Brain microvascular endothelial cell (primary cell): ENCODE data around the gene CHN2.

Experiments
- DNase-seq: peaks from one replicate; pipeline ENCODE4 v3.0.0-alpha.2; 2020
- H3K27ac ChIP-seq: fragments of 250-450 bp; sonication (Bioruptor Pico); 2 replicates; pipeline ENCODE4 v1.5.1; 2020; ENCODE audit warnings: mild to moderate bottlenecking, moderate library complexity
- H3K27me3 ChIP-seq: fragments of 250-450 bp; sonication (Bioruptor Pico); replicated peaks from 2 replicates; pipeline ENCODE4 v1.5.1; 2020; ENCODE audit warnings: mild to moderate bottlenecking
- H3K36me3 ChIP-seq: fragments of 250-450 bp; sonication (Bioruptor Pico); replicated peaks from 2 replicates; pipeline ENCODE4 v1.5.1; 2020; ENCODE audit warnings: mild to moderate bottlenecking
- H3K4me3 ChIP-seq: 2 replicates; pipeline ENCODE4 v1.5.1; 2011; ENCODE audit warnings: low read depth, mild to moderate bottlenecking, control low read depth, low read length, moderate library complexity
- CTCF ChIP-seq: IDR thresholded peaks from 2 replicates; pipeline ENCODE4 v1.5.1; 2011; ENCODE audit warnings: low read depth, mild to moderate bottlenecking, moderate library complexity, low read length, control low read depth, inconsistent platforms; ENCODE audit errors: missing control alignments
- in situ Hi-C: cut with HindIII; loops from 2 replicates; pipeline ENCODE4 v1.10.0; 2017; ENCODE audit warnings: low sequenced_read_pairs, low pct_ligation_motif_present

The CHN2 gene

GRCh38 chr7:29379551-29379950 lies 185.0 kb downstream of the CHN2 start:
- Histone ChIP-seq H3K27me3 (no peaks in the 10 kb centered on the region), H3K36me3 (no peaks in the 10 kb centered on the region), H3K4me3 (no peak overlapping the region), H3K27ac (no peak overlapping the region)
- no peak for TF ChIP-seq CTCF
- in situ Hi-C loops: no loop called here
- no peak for DNase-seq

GRCh38 chr7:29381206-29382094 lies 186.9 kb downstream of the CHN2 start:
- Histone ChIP-seq H3K27ac (no peak overlapping the region), H3K36me3 (no peaks in the 10 kb centered on the region), H3K4me3 (no peak overlapping the region), H3K27me3 (peaks cover under 1% of the 10 kb centered on the region)
- in situ Hi-C loops: no loop called here
- no peak for DNase-seq
- no peak for TF ChIP-seq CTCF

GRCh38 chr7:29384277-29384676 lies 189.7 kb downstream of the CHN2 start:
- DNase-seq: no peak
- TF ChIP-seq CTCF: no peak
- H3K27ac ChIP-seq: no peak overlapping the region
- in situ Hi-C loops: no loop called here
- H3K36me3 ChIP-seq: no peaks in the 10 kb centered on the region
- peaks cover 4% of the 10 kb centered on the region for H3K27me3 ChIP-seq
- H3K4me3 ChIP-seq: no peak overlapping the region

GRCh38 chr7:29385214-29385814 lies 190.7 kb downstream of the CHN2 start:
- Histone ChIP-seq H3K4me3 (no peak overlapping the region), H3K27me3 (peaks cover 4% of the 10 kb centered on the region), H3K36me3 (no peaks in the 10 kb centered on the region), H3K27ac (no peak overlapping the region)
- no peak for DNase-seq
- in situ Hi-C loops: no loop called here
- TF ChIP-seq CTCF: no peak

GRCh38 chr7:29386196-29386765 lies 191.7 kb downstream of the CHN2 start:
- Histone ChIP-seq H3K27ac (no peak overlapping the region), H3K4me3 (no peak overlapping the region), H3K36me3 (no peaks in the 10 kb centered on the region), H3K27me3 (peaks cover 4% of the 10 kb centered on the region)
- in situ Hi-C loops: no loop called here
- no peak for TF ChIP-seq CTCF
- DNase-seq: no peak
